Endothelial cell (in vitro differentiated cells): ENCODE measurements around the gene CBLC. TPM values are rescaled to one million over a fixed set of nuclear protein-coding genes. Genes with fewer than 3 reads are reported as not detected.

Experiments used
- DNase-seq: peaks from one replicate; pipeline ENCODE4 v3.0.0; 2021; ENCODE audit warnings: low spot score
- H3K27ac Mint-ChIP-seq: one replicate; pipeline ENCODE4 v1.8.0; 2021; ENCODE audit warnings: mixed read lengths, inconsistent platforms; ENCODE audit not compliant: unreplicated experiment
- H3K27me3 Mint-ChIP-seq: one replicate; pipeline ENCODE4 v1.8.0; 2021; ENCODE audit warnings: mild to moderate bottlenecking, moderate library complexity, mixed read lengths, inconsistent platforms; ENCODE audit not compliant: unreplicated experiment
- H3K36me3 Mint-ChIP-seq: one replicate; pipeline ENCODE4 v1.8.0; 2021; ENCODE audit warnings: mild to moderate bottlenecking, low read depth, mixed read lengths, inconsistent platforms; ENCODE audit not compliant: unreplicated experiment
- H3K4me1 Mint-ChIP-seq: one replicate; pipeline ENCODE4 v1.8.0; 2021; ENCODE audit warnings: mild to moderate bottlenecking, mixed read lengths, inconsistent platforms; ENCODE audit not compliant: unreplicated experiment
- H3K4me3 Mint-ChIP-seq: one replicate; pipeline ENCODE4 v1.8.0; 2021; ENCODE audit warnings: mild to moderate bottlenecking, mixed read lengths, inconsistent platforms; ENCODE audit not compliant: unreplicated experiment
- H3K9me3 Mint-ChIP-seq: one replicate; pipeline ENCODE4 v1.8.0; 2021; ENCODE audit warnings: mixed read lengths, inconsistent platforms; ENCODE audit not compliant: unreplicated experiment
- total RNA-seq: library from RNA; stranded (reverse); fragmentation: NEBNext Ultra II Directional; extraction: Animal tissue kit (Norgen Biotek cat#: 25700); gene quantifications from one replicate; pipeline ENCODE4 v1.2.1, GENCODE V29; 2021; ENCODE audit not compliant: unreplicated experiment
- TF ChIP-seq, protein P1 (sequence below): fragments of 200-600 bp; sonication (generic); IDR thresholded peaks from one replicate; pipeline ENCODE4 v1.5.0; 2021; ENCODE audit warnings: antibody characterized with exemption; ENCODE audit not compliant: unreplicated experiment

CBLC gene
- total RNA-seq, 1 donor from 2014 or later, result 0.85 TPM

DNA sequence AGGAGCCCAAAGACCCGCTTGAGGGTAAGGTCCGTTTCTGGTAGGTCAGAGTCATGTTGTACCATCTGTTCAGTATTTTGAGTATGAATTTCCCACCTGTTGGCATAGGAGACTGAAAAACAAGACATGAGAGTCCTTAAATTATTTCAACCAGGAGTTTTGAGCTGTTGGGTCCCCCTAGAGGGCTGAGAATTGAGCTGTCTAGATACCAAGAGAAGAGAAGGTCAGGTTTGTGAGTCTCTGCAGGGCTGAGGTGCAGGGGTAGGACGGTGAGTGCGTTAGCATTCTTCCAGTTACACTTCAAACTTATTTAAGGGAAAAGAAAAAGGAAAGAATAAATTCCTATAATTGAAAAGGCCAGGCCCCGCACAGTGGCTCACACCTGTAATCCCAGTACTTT, 5.0 kb downstream of the CBLC start:
- no peaks in the 10 kb centered on the region for H3K4me1 Mint-ChIP-seq
- no peaks in the 10 kb centered on the region for H3K9me3 Mint-ChIP-seq
- DNase-seq, result no peak
- no peak overlapping the region for H3K4me3 Mint-ChIP-seq
- H3K27ac Mint-ChIP-seq, result no peak overlapping the region
- H3K27me3 Mint-ChIP-seq, result peaks cover 7% of the 10 kb centered on the region
- TF ChIP-seq, protein P1, sequence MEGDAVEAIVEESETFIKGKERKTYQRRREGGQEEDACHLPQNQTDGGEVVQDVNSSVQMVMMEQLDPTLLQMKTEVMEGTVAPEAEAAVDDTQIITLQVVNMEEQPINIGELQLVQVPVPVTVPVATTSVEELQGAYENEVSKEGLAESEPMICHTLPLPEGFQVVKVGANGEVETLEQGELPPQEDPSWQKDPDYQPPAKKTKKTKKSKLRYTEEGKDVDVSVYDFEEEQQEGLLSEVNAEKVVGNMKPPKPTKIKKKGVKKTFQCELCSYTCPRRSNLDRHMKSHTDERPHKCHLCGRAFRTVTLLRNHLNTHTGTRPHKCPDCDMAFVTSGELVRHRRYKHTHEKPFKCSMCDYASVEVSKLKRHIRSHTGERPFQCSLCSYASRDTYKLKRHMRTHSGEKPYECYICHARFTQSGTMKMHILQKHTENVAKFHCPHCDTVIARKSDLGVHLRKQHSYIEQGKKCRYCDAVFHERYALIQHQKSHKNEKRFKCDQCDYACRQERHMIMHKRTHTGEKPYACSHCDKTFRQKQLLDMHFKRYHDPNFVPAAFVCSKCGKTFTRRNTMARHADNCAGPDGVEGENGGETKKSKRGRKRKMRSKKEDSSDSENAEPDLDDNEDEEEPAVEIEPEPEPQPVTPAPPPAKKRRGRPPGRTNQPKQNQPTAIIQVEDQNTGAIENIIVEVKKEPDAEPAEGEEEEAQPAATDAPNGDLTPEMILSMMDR, result peak; percentile 23
- H3K36me3 Mint-ChIP-seq, result no peaks in the 10 kb centered on the region

- no peaks in the 10 kb centered on the region for H3K36me3 Mint-ChIP-seq
- TF ChIP-seq, protein P1, result no peak
- no peaks in the 10 kb centered on the region for H3K9me3 Mint-ChIP-seq
Observed at GRCh38 chr19:44783545-44783944, 5.9 kb downstream of the CBLC start.

DNA sequence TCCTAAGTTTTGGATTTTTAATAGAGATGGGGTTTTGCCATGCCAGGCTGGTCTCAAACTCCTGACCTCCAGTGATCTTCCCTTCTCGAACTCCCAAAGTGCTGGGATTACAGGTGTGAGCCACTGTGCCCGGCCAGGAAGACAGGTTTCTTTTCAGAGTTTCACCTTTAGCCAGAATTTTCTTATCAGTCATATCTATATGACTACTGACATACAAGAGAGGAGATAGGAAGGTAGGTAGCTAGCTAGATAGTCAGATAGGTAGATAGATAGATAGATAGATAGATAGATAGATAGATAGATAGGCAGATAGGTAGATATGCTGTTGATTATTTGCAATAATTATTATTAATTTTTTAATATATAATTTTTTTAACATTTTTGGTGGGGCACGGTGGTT, 7.6 kb downstream of the CBLC start:
- TF ChIP-seq, protein P1, result no peak
- no peak overlapping the region for H3K27ac Mint-ChIP-seq
- peaks cover 5% of the 10 kb centered on the region for H3K27me3 Mint-ChIP-seq
- H3K36me3 Mint-ChIP-seq, result no peaks in the 10 kb centered on the region
- no peaks in the 10 kb centered on the region for H3K4me1 Mint-ChIP-seq
- H3K9me3 Mint-ChIP-seq, result no peaks in the 10 kb centered on the region
- DNase-seq, result no peak
- H3K4me3 Mint-ChIP-seq, result no peak overlapping the region

More at GRCh38 chr19:44783545-44783944, 5.9 kb downstream of the CBLC start:
- H3K27me3 Mint-ChIP-seq, result peaks cover 7% of the 10 kb centered on the region
- no peak overlapping the region for H3K4me3 Mint-ChIP-seq
- no peak for DNase-seq
- H3K4me1 Mint-ChIP-seq, result no peaks in the 10 kb centered on the region
- no peak overlapping the region for H3K27ac Mint-ChIP-seq

DNA sequence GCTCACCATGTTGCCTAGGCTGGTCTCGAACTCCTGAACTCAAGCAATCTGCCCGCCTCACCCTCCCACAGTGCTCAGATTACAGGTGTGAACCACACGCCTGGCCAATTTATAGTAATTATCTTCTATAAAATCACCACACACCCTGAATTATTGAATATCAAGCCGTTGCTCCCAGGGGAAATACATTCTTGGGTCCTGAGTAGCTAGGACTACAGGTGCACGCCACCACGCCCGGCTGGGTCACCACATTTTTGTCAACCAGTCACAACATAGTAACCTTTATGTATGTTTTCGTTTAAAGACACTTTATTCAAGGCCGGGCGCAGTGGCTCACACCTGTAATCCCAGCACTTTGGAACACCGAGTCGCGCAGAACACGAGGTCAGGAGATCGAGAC, 8.3 kb downstream of the CBLC start:
- no peak for DNase-seq
- Mint-ChIP-seq H3K27ac (no peak overlapping the region), H3K27me3 (peaks cover 5% of the 10 kb centered on the region), H3K4me3 (no peak overlapping the region), H3K36me3 (no peaks in the 10 kb centered on the region), H3K9me3 (no peaks in the 10 kb centered on the region), H3K4me1 (no peaks in the 10 kb centered on the region)
- TF ChIP-seq, protein P1, result no peak

DNA sequence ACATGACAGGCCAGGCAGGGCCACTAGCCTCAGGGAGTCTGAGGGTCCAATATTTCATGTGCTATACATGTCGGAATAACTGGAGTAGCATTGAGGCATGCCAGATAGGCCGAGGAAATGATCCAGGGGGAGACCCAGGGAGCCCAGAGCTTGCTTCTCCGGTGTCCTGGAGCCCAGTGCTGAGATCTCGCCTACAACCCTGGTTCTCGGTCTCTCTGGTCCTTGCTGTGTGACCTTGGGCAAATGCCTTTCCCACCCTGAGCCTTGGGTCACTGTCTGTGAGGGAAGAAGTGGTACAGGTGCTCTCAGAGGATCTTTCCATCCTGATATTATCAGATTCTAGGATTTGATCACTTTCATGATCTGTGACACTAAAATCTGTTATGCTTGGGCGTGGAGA, 11.3 kb downstream of the CBLC start:
- Mint-ChIP-seq H3K9me3 (no peaks in the 10 kb centered on the region), H3K36me3 (no peaks in the 10 kb centered on the region), H3K4me1 (peaks cover 4% of the 10 kb centered on the region), H3K27ac (no peak overlapping the region), H3K4me3 (no peak overlapping the region), H3K27me3 (no peaks in the 10 kb centered on the region)
- TF ChIP-seq, protein P1, result no peak
- no peak for DNase-seq
